NB4 (cell line): ENCODE results near the gene OR52W1.

ENCODE experiments used
- POLR2A ChIP-seq: IDR thresholded peaks from 2 replicates; pipeline ENCODE4 v1.6.1; 2011; ENCODE audit warnings: mild to moderate bottlenecking; ENCODE audit not compliant: insufficient read length; ENCODE audit errors: extremely low read depth
- TF ChIP-seq, protein P1 (sequence below): IDR thresholded peaks from one replicate; pipeline ENCODE4 v1.5.1; 2012; ENCODE audit warnings: low read depth, low read length
- TF ChIP-seq, protein P2 (sequence below): IDR thresholded peaks from 2 replicates; pipeline ENCODE4 v1.6.1; 2011; ENCODE audit warnings: low read depth, low read length

GRCh38 chr11:6201481-6201880 is 2.5 kb downstream of the OR52W1 start:
- TF ChIP-seq, protein P1, sequence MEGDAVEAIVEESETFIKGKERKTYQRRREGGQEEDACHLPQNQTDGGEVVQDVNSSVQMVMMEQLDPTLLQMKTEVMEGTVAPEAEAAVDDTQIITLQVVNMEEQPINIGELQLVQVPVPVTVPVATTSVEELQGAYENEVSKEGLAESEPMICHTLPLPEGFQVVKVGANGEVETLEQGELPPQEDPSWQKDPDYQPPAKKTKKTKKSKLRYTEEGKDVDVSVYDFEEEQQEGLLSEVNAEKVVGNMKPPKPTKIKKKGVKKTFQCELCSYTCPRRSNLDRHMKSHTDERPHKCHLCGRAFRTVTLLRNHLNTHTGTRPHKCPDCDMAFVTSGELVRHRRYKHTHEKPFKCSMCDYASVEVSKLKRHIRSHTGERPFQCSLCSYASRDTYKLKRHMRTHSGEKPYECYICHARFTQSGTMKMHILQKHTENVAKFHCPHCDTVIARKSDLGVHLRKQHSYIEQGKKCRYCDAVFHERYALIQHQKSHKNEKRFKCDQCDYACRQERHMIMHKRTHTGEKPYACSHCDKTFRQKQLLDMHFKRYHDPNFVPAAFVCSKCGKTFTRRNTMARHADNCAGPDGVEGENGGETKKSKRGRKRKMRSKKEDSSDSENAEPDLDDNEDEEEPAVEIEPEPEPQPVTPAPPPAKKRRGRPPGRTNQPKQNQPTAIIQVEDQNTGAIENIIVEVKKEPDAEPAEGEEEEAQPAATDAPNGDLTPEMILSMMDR, result no peak
- TF ChIP-seq POLR2A, result no peak
- TF ChIP-seq, protein P2, sequence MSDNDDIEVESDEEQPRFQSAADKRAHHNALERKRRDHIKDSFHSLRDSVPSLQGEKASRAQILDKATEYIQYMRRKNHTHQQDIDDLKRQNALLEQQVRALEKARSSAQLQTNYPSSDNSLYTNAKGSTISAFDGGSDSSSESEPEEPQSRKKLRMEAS, result 0 out of 2 replicates have a peak, but pooled peaks have one; percentile 13
